ENCODE data around the gene C2CD5.
"Not testable (repeated sequence)": the region's sequence is repeated elsewhere in the genome, so short reads cannot be mapped to it uniquely, and the experiment has no call there.

C2CD5 gene

DNA sequence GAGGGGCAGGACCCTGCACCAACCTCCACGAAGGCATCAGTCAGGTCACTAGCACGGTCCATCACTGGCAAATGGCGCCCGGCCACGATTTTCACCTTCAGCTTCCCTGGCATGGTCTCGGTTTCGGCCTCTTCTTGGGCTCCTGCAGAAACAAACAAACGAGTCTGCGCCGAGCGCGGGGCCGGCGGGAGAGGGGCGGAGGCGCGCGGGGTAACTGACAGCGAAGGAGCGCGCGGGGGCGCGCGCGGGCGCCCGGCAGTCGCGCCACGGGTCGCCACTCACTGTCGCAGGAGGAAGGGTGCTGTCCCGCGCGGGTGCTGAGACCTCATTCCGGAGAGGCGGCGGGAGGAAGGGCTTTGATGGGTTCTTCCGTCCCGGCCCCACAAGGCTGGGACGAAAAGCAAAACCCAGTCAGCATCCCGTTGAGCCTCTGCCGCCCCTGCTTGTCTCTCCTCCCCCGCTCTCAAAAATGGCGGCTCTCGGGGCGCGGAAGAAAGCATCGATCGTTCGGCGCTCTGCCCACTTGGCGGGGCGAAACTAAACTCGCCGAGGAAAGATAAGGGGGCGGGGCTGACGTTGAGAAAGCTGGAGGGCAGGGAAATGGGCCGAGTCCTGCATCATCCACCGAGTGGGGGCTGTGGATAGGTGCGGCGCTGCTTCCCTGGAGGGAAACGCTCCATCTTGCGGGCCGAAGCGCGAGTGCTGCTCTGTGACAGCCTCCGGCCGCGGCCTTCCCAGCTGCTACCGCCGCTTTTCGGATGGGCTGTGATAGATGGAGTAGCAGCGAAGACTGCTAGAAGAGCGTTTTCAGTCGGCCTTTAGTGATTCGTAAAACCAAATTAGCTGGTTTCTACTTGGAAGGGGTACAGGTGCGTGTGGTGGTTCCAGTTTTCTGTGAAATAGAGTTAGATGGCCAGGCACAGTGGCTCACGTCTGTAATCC is at the start of gene C2CD5:
Gene C2CD5 (minus strand): TSS at position 505 of the 942 bp plus-strand sequence. CDS start 392 bp downstream, at position 113.
- peak; percentile 86 for DNase-seq (ENCODE audit: low read depth)

GRCh38 chr12:22593864-22594263 is 49.5 kb upstream of the C2CD5 start:
- DNase-seq (ENCODE audit: low read depth), result no peak

DNA sequence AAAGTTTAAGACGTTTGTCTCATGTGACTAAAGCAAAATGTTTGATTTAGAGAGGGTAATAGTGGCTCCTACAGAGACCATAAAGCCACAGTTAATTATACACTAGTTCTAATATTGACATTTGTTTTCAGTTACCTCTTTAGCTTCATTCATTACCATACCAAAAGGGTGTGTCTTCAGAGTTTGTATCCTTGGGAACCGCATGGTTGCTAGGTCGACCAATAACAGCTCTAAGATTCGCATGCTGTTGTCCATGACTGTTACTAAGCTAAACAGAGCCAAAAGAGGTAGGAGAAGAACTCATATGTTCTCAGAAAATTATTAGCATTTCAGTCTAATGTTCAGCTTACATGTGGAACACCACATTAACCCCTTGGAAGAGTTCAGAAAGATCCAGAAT is 44.5 kb upstream of the C2CD5 start:
- no peak for DNase-seq (ENCODE audit: low read depth)

- no peak for DNase-seq (ENCODE audit: low read depth)
These were observed 34.0 kb upstream of the C2CD5 start for GRCh38 chr12:22578328-22578727.

- no peak for DNase-seq (ENCODE audit: low read depth)
These were observed 33.3 kb upstream of the C2CD5 start for GRCh38 chr12:22577667-22578066.

DNA sequence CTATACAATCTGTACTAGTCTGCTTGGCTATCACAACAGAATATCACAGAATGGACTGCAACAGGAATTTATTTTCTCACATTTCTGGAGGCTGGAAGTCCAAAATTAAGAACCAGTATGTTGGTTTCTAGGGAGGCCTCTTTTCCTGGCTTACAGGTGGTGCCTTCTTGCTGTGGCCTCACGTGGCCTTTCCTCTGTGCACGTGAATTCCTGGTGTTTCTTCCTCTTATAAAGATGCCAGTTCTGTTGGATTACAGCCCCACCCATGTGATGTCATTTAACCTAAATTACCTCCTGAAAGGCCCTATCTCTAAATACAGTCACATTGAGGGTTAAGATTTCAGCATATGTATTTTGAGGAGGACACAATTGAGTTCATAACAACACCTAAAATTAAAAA is 32.1 kb upstream of the C2CD5 start:
- DNase-seq (ENCODE audit: low read depth), result no peak

DNA sequence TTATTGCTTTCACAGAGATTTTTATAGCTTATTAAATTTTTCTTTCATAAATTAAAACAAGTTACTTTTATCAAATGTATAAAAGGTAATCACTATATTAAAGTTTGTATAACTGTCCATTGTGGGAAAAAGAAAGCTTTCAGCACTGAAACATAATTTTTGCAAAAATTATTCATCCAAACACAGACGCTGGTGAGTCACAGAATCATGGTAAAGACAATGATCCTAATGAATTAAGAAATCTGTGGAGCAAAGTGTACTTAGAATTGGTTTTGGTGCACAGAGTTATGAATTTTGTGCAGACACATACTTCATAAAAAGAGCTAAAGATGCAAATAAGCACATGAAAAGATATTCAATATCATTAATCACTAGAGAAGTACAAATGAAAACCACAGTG is 31.7 kb upstream of the C2CD5 start:
- no peak for DNase-seq (ENCODE audit: low read depth)

DNA sequence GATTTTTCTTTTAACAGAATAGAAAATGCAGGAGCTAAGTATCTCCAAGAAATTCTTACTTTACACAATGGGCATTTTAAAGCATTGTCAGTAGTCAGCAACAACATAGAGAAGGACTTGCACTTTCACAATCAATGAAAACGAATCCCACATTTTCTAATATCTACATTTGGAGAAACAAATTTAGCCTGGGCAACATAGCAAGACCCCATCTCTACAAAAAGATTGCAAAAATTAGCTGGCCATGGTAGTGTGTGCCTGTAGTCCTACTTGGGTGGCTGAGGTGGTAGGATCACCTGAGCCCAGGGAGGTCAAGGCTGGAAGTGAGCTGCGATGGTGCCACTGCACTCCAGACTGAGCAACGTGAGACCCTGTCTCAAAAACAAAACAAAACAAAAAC is 30.6 kb upstream of the C2CD5 start:
- DNase-seq (ENCODE audit: low read depth), result no peak

GRCh38 chr12:22573181-22573580 is 28.8 kb upstream of the C2CD5 start:
- DNase-seq (ENCODE audit: low read depth), result no peak

DNA sequence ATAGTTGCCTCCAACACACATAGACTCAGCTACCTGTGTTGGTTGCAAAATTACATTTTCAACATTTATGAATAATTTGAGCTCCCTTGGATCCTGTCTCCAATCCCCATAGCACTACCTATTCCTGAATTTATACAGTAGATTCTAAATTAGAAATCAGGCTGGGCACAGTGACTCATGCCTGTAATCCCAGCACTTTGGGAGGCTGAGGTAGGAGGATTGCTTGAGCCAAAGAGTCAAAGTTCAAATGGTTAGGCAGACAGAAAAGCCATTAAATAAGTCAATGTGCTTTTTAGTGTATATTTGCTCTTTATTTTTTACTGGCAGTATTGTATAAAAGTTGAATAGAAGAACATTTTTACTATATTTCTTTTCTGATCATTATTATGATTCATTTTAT is 24.9 kb upstream of the C2CD5 start:
- no peak for DNase-seq (ENCODE audit: low read depth)

DNA sequence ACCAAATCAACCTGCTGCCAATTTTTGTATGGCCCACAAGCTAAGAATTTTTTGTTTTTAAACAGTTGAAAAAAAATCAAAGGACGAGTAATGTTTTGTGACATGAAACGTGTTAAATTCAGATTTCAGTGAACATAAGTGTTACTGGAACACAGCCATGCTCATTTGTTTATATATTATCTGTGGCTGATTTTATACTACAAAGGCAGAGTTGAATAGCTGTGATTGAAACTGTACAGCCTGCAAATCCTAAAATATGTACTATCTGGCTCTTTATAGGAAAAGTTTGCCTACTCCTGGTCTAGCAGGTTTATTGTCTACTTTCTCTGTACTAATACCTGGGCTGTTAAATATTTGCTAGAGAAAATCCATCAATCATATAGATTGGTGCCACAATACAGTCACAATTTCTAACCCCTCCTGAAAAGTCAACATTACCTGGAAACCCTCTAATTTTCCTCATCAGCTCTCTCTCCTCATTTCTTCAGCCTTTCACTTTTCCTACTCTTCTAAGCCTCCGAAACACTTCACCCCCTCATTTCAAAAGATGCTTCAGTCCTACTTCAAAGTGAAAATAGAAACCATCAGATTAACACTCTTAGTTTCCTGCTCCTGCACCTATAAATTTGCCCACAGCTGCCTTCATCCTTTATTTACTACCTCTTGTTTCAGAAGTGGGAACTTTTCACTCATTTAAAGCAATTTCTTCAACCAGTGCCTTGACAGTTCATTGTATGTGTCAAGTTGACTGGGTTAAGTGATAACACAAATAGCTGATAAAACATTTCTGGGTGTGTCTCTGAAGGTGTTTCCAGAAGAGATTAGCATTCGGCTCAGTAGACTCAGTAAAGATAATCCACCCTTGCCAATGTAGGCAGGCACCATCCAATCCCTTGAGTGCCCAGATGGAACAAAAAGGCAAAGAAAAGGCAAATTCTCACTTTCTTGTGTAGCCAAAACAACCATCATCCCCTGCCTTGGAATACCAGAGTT is 18.0 kb upstream of the C2CD5 start:
- no peak for DNase-seq (ENCODE audit: low read depth)

GRCh38 chr12:22554750-22555149 is 10.4 kb upstream of the C2CD5 start:
- DNase-seq (ENCODE audit: low read depth), result not testable (repeated sequence)

- no peak for DNase-seq (ENCODE audit: low read depth)
These were observed 7.3 kb upstream of the C2CD5 start for GRCh38 chr12:22551624-22552023.

GRCh38 chr12:22545255-22545654 is 913 bp upstream of the C2CD5 start:
- no peak for DNase-seq (ENCODE audit: low read depth)

GRCh38 chr12:22543246-22544037 is 900 bp downstream of the C2CD5 start:
- DNase-seq (ENCODE audit: low read depth), result peak; percentile 10

- DNase-seq (ENCODE audit: low read depth), result no peak
These were observed 2.7 kb downstream of the C2CD5 start for GRCh38 chr12:22541496-22542155.

DNA sequence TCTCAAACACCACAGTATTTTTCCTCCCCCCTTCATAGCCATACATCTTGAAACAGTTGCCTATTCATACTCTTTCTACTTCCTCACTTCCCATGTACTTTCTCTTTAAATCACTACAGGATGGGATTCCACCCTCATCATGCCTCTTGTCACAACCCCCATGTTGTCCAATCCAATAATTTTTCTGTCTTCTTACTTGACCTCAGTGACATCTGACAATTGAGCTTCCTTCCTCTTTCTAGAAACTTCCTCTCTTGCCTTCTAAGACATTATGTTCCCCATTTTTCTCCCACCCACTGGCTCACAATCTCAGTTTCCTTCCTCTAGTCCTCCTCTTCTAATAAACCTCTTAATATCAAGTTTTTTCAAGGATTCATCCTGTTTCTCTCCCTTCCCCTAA is 5.3 kb downstream of the C2CD5 start:
- no peak for DNase-seq (ENCODE audit: low read depth)

GRCh38 chr12:22538311-22538710 is 6.0 kb downstream of the C2CD5 start:
- DNase-seq (ENCODE audit: low read depth), result no peak

DNA sequence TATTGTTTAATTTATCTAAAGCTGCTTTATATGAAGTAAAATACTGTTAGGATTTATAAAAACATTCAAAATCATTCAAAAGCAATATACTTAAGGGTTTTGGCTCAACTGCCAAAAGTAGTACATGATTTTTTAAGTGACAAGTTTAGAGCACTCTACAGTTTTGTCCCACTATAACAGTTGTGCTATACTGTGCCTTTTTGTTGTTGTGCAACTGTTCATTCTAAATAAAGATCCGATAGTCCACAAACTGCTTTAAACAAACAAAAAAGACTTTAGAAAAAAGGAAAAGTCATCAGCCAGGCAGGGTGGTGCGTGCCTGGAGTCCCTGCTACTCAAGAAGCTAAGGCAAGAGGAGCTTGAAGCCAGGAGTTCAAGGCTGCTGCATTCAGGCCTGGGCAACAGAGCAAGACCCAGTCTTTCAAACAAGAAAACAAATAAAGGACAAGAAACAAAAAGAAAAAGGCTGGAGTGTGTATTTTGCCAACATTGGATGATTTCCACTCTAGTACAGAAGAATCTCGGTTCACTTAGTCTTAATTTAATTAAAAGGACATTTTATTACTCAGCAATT is 7.3 kb downstream of the C2CD5 start:
- DNase-seq (ENCODE audit: low read depth), result no peak

DNA sequence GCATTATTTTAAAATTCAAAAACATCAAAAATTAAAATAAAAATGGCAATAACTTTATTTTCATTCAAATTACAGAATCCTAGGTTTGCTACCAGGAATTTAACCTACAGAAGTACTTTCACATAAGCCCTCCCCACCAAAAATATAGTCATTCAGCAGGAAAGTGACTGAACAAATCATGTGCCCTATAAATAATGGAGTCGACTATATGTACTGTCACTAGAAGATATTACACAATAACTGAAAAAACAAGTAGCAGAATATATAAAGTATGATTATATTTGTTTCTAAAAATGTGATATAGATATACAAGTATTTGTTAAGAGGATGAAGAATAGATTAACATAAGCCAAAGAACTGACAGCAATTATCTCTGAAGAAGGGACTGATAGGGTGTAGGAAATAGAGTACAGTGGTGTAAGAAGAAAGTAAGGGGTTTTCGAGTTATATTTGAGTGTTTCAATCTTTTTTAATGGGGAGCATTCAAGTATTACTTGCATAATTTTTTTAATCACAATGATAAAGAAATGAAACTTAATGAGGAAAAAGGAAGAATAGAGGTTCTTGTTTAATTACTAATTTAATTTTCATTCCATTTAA is 7.9 kb downstream of the C2CD5 start:
- DNase-seq (ENCODE audit: low read depth), result no peak

GRCh38 chr12:22535478-22535877 is 8.9 kb downstream of the C2CD5 start:
- DNase-seq (ENCODE audit: low read depth), result no peak

Data from stimulated activated CD8-positive, alpha-beta memory T cell treated with anti-CD3 and anti-CD28 coated beads, Interleukin-7, amount 100 ng/mL, for 24 hours (primary cell).